Muscle of back (tissue), 13 donors: ENCODE data around the gene CD300A. TPM values are rescaled to one million over a fixed set of nuclear protein-coding genes. Genes with fewer than 3 reads are reported as not detected.

Experiments
- DNase-seq, 3 donors: peaks; one replicate each; pipeline versions ENCODE4 v3.0.0 to v3.0.0-alpha.2; 2013
- long read RNA-seq, 9 donors: transcript quantifications; one replicate each; lab custom pipeline, GENCODE V29; 2026
- polyA plus RNA-seq, 10 donors: library from polyadenylated mRNA; unstranded; fragments of 120-200 nt; gene quantifications; one replicate each; pipeline ENCODE4 v1.2.1, GENCODE V29; 2013; ENCODE audit not compliant: insufficient read length in 10 of 10

The CD300A gene
- 1 to 10 TPM; 1.8 to 3.5 (median 2.2) TPM for polyA plus RNA-seq
- long read RNA-seq, donor 1, partial matches to known transcripts: 0 of 1 reads
- long read RNA-seq, donor 1, other reads (novel, unspliced or antisense): 0 of 1 reads
- long read RNA-seq, donor 2, partial matches to known transcripts: 0 of 1 reads
- long read RNA-seq, donor 2, other reads (novel, unspliced or antisense): 0 of 1 reads
- long read RNA-seq, donor 3: 0 reads
- long read RNA-seq, donor 4, partial matches to known transcripts: 0 of 2 reads
- long read RNA-seq, donor 4, other reads (novel, unspliced or antisense): 0 of 2 reads
- long read RNA-seq, donor 5: 0 reads
- long read RNA-seq, donor 6: 0 reads
- long read RNA-seq, donor 7: 0 reads
- long read RNA-seq, donor 8: 0 reads
- long read RNA-seq, donor 9: 0 reads

GRCh38 chr17:74466111-74466827 is at the start of gene CD300A:
Gene CD300A (plus strand): TSS chr17:74466634. CDS start chr17:74466704, 70 bp downstream.
- DNase-seq: peak in 1 of 3 donors; percentile 56

- DNase-seq: peak in 1 of 3 donors; percentile 22
Observed at GRCh38 chr17:74417178-74418045, 49.0 kb upstream of the CD300A start.

- DNase-seq: no peak
Observed at GRCh38 chr17:74419928-74420411, 46.5 kb upstream of the CD300A start.

- DNase-seq: no peak
Observed at GRCh38 chr17:74424117-74424516, 42.3 kb upstream of the CD300A start.

GRCh38 chr17:74424657-74425056 is 41.8 kb upstream of the CD300A start:
- DNase-seq: peak; percentile 57 to 67 (median 66)

GRCh38 chr17:74426551-74427047 is 39.8 kb upstream of the CD300A start:
- no peak for DNase-seq

- no peak for DNase-seq
Observed at GRCh38 chr17:74427048-74427762, 39.2 kb upstream of the CD300A start.

- DNase-seq: no peak
Observed at GRCh38 chr17:74427763-74428153, 38.7 kb upstream of the CD300A start.

- no peak for DNase-seq
Observed at GRCh38 chr17:74429604-74430384, 36.6 kb upstream of the CD300A start.

- DNase-seq: no peak
Observed at GRCh38 chr17:74430385-74430705, 36.1 kb upstream of the CD300A start.

GRCh38 chr17:74430706-74431567 is 35.5 kb upstream of the CD300A start:
- DNase-seq: peak in 1 of 3 donors; percentile 75

- DNase-seq: peak in 2 of 3 donors; percentile 62 to 84
Observed at GRCh38 chr17:74431568-74432423, 34.6 kb upstream of the CD300A start, which contains the start of gene GPRC5C. Gene GPRC5C (plus strand): TSS chr17:74432088. CDS start chr17:74439777, 7,689 bp downstream.

GRCh38 chr17:74432424-74432690 is 34.1 kb upstream of the CD300A start:
- peak in 1 of 3 donors; percentile 46 for DNase-seq

GRCh38 chr17:74432766-74433391 is 33.6 kb upstream of the CD300A start:
- no peak for DNase-seq

- DNase-seq: no peak
Observed at GRCh38 chr17:74433421-74434121, 32.9 kb upstream of the CD300A start.

- DNase-seq: no peak
Observed at GRCh38 chr17:74435775-74436359, 30.6 kb upstream of the CD300A start.

GRCh38 chr17:74437702-74438101 is 28.7 kb upstream of the CD300A start:
- no peak for DNase-seq
